ENCODE results near the gene GPR34. TPM values are rescaled to one million over a fixed set of nuclear protein-coding genes. Genes with fewer than 3 reads are reported as not detected.

Gene GPR34
- total and polyA plus RNA-seq, 4 donors: 1.7 to 9.0 (median 4.3) TPM

GRCh38 chrX:41708486-41708885, 19.7 kb downstream of the GPR34 start:
- H3K27me3 ChIP-seq (ENCODE audit: control insufficient read depth in 4 of 4, insufficient read depth in 4 of 4, low read length in 3 of 4): no peaks in the 10 kb centered on the region
- DNase-seq (ENCODE audit: low spot score): no peak
- no peak overlapping the region for H3K9ac ChIP-seq (ENCODE audit: low read depth in 1 of 2, low read length in 2 of 2)
- H3K4me3 ChIP-seq (ENCODE audit: low read depth in 1 of 3, low read length in 3 of 3): no peak overlapping the region
- no peak for TF ChIP-seq JUND (IDR thresholded peaks at IDR 0.05)
- TF ChIP-seq GABPA (IDR thresholded peaks at IDR 0.05 in 1 of 2, conservative IDR thresholded peaks at IDR 0.05 in 1 of 2): no peak
- peak; percentile 28 for TF ChIP-seq RAD21 (IDR thresholded peaks at IDR 0.05)
- H3K4me1 ChIP-seq (ENCODE audit: control insufficient read depth in 4 of 4, insufficient read depth in 4 of 4, low read length in 3 of 4): no peaks in the 10 kb centered on the region
- no peaks in the 10 kb centered on the region for H3K9me3 ChIP-seq (ENCODE audit: control insufficient read depth in 4 of 4, low read length in 3 of 4)
- no peaks in the 10 kb centered on the region for H3K36me3 ChIP-seq (ENCODE audit: control insufficient read depth in 4 of 4, insufficient read depth in 3 of 4, low read depth in 1 of 4, low read length in 3 of 4)
- WGBS: 61% methylated on average over 3 of the region's 3 CpGs
- no peak overlapping the region for H3K27ac ChIP-seq (ENCODE audit: low read depth in 1 of 2, low read length in 2 of 2)

DNA sequence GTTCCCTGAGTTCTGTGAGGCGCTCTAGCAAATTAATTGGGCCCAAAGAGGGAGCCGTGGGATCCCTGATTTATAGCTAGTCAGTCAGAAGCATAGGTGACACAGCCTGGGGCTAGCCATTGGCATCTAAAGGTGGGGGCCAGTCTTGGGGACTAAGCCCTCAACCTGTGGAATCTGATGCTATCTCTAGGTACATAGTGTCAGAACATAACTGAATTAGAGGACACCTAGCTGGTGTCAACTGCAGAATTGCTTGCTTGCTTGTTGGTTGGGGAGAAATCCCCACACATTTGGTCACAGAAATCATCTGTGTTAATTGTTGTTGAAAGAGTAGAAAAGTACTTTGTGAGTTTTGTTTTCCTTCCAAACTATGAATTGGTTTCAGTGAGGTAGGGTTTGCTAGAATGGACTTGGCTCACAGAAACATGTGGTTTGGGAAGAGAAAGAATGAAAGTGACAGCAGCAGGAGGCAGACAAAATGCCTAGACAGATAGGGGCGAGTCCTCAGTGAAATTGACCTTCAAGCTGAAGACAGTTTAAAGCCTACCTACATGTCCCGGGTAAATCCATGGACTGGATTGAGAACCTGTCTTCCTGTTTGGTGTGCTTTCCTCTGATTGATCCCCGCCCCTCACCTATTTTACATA, 22.4 kb downstream of the GPR34 start:
- Histone ChIP-seq H3K4me1 (ENCODE audit: control insufficient read depth in 4 of 4, insufficient read depth in 4 of 4, low read length in 3 of 4) (no peaks in the 10 kb centered on the region), H3K9ac (ENCODE audit: low read depth in 1 of 2, low read length in 2 of 2) (no peak overlapping the region), H3K9me3 (ENCODE audit: control insufficient read depth in 4 of 4, low read length in 3 of 4) (no peaks in the 10 kb centered on the region), H3K36me3 (ENCODE audit: control insufficient read depth in 4 of 4, insufficient read depth in 3 of 4, low read depth in 1 of 4, low read length in 3 of 4) (no peaks in the 10 kb centered on the region), H3K4me3 (ENCODE audit: low read depth in 1 of 3, low read length in 3 of 3) (no peak overlapping the region), H3K27me3 (ENCODE audit: control insufficient read depth in 4 of 4, insufficient read depth in 4 of 4, low read length in 3 of 4) (no peaks in the 10 kb centered on the region), H3K27ac (ENCODE audit: low read depth in 1 of 2, low read length in 2 of 2) (no peak overlapping the region)
- WGBS: 95% methylated on average over 5 of the region's 5 CpGs
- no peak for DNase-seq (ENCODE audit: low spot score)
- no peak for TF ChIP-seq ZBTB33 (IDR thresholded peaks at IDR 0.05)
- no peak for TF ChIP-seq EGR1 (IDR thresholded peaks at IDR 0.05; ENCODE audit: low read depth in 2 of 2)
- TF ChIP-seq RXRA (IDR thresholded peaks at IDR 0.05): no peak
- no peak for TF ChIP-seq HNF4G (IDR thresholded peaks at IDR 0.05)
- no peak for TF ChIP-seq MAX (IDR thresholded peaks at IDR 0.05)
- TF ChIP-seq SP1 (IDR thresholded peaks at IDR 0.05): no peak
- TF ChIP-seq RAD21 (IDR thresholded peaks at IDR 0.05): no peak
- TF ChIP-seq JUND (IDR thresholded peaks at IDR 0.05): no peak
- no peak for TF ChIP-seq FOXA2 (IDR thresholded peaks at IDR 0.05)
- TF ChIP-seq, protein P1, sequence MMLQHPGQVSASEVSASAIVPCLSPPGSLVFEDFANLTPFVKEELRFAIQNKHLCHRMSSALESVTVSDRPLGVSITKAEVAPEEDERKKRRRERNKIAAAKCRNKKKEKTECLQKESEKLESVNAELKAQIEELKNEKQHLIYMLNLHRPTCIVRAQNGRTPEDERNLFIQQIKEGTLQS (IDR thresholded peaks at IDR 0.05): no peak
- no peak for TF ChIP-seq HNF4A (conservative IDR thresholded peaks at IDR 0.05)
- no peak for TF ChIP-seq FOXA1 (IDR thresholded peaks at IDR 0.05)
- TF ChIP-seq YY1 (IDR thresholded peaks at IDR 0.05): no peak
- no peak for TF ChIP-seq CTCF (IDR thresholded peaks at IDR 0.05; ENCODE audit: low read depth, low read length, missing input control)

- Histone ChIP-seq H3K27ac (ENCODE audit: low read depth in 1 of 2, low read length in 2 of 2) (no peak overlapping the region), H3K27me3 (ENCODE audit: control insufficient read depth in 4 of 4, insufficient read depth in 4 of 4, low read length in 3 of 4) (no peaks in the 10 kb centered on the region), H3K4me1 (ENCODE audit: control insufficient read depth in 4 of 4, insufficient read depth in 4 of 4, low read length in 3 of 4) (no peaks in the 10 kb centered on the region), H3K9ac (ENCODE audit: low read depth in 1 of 2, low read length in 2 of 2) (no peak overlapping the region), H3K4me3 (ENCODE audit: low read depth in 1 of 3, low read length in 3 of 3) (no peak overlapping the region), H3K36me3 (ENCODE audit: control insufficient read depth in 4 of 4, insufficient read depth in 3 of 4, low read depth in 1 of 4, low read length in 3 of 4) (no peaks in the 10 kb centered on the region), H3K9me3 (ENCODE audit: control insufficient read depth in 4 of 4, low read length in 3 of 4) (peaks cover 0 to 5% (median 2%) of the 10 kb centered on the region in 4 donors)
- no peak for DNase-seq (ENCODE audit: low spot score)
- WGBS: 96% methylated on average over 5 of the region's 5 CpGs
- TF ChIP-seq ZBTB33 (IDR thresholded peaks at IDR 0.05) (no peak), EGR1 (IDR thresholded peaks at IDR 0.05; ENCODE audit: low read depth in 2 of 2) (no peak), FOXA2 (IDR thresholded peaks at IDR 0.05) (no peak), YY1 (IDR thresholded peaks at IDR 0.05) (no peak)
- TF ChIP-seq, protein P2, sequence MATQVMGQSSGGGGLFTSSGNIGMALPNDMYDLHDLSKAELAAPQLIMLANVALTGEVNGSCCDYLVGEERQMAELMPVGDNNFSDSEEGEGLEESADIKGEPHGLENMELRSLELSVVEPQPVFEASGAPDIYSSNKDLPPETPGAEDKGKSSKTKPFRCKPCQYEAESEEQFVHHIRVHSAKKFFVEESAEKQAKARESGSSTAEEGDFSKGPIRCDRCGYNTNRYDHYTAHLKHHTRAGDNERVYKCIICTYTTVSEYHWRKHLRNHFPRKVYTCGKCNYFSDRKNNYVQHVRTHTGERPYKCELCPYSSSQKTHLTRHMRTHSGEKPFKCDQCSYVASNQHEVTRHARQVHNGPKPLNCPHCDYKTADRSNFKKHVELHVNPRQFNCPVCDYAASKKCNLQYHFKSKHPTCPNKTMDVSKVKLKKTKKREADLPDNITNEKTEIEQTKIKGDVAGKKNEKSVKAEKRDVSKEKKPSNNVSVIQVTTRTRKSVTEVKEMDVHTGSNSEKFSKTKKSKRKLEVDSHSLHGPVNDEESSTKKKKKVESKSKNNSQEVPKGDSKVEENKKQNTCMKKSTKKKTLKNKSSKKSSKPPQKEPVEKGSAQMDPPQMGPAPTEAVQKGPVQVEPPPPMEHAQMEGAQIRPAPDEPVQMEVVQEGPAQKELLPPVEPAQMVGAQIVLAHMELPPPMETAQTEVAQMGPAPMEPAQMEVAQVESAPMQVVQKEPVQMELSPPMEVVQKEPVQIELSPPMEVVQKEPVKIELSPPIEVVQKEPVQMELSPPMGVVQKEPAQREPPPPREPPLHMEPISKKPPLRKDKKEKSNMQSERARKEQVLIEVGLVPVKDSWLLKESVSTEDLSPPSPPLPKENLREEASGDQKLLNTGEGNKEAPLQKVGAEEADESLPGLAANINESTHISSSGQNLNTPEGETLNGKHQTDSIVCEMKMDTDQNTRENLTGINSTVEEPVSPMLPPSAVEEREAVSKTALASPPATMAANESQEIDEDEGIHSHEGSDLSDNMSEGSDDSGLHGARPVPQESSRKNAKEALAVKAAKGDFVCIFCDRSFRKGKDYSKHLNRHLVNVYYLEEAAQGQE (IDR thresholded peaks at IDR 0.05): no peak
Observed at GRCh38 chrX:41716222-41716621, 27.4 kb downstream of the GPR34 start.

All from liver (tissue), 9 donors.